HUES48 (cell line): Measurements from ENCODE around the gene DCST2.
A peak's percentile ranks its signal among the peaks of the same experiment; 100 is the strongest.
"Not testable (repeated sequence)": the region's sequence is repeated elsewhere in the genome, so short reads cannot be mapped to it uniquely, and the experiment has no call there.

ENCODE experiments used
- H3K27ac ChIP-seq: one replicate; pipeline ENCODE4 v1.7.0; 2013; ENCODE audit warnings: low read depth, low read length, inconsistent platforms
- H3K27me3 ChIP-seq: 2 replicates; pipeline ENCODE4 v1.6.1; 2013; ENCODE audit warnings: mild to moderate bottlenecking, low read length; ENCODE audit not compliant: control insufficient read depth, insufficient read depth
- H3K36me3 ChIP-seq: 2 replicates; pipeline ENCODE4 v1.6.1; 2013; ENCODE audit warnings: low read length; ENCODE audit not compliant: control insufficient read depth, insufficient read depth
- H3K4me1 ChIP-seq: 2 replicates; pipeline ENCODE4 v1.6.1; 2013; ENCODE audit warnings: mild to moderate bottlenecking, low read length; ENCODE audit not compliant: control insufficient read depth, insufficient read depth
- H3K4me3 ChIP-seq: 2 replicates; pipeline ENCODE4 v1.5.1; 2013; ENCODE audit warnings: mild to moderate bottlenecking, low read depth, low read length
- H3K9ac ChIP-seq: 2 replicates; pipeline ENCODE4 v1.6.1; 2013; ENCODE audit warnings: mild to moderate bottlenecking, low read depth, low read length, moderate library complexity
- H3K9me3 ChIP-seq: 2 replicates; pipeline ENCODE4 v1.6.1; 2013; ENCODE audit warnings: low read length; ENCODE audit not compliant: control insufficient read depth, insufficient read depth

Gene DCST2

GRCh38 chr1:154990276-154990675 lies 43.3 kb downstream of the DCST2 start:
- H3K27me3 ChIP-seq, result no peaks in the 10 kb centered on the region
- H3K4me1 ChIP-seq, result no peaks in the 10 kb centered on the region
- H3K27ac ChIP-seq, result no peak overlapping the region
- no peaks in the 10 kb centered on the region for H3K9me3 ChIP-seq
- peaks cover 56% of the 10 kb centered on the region for H3K36me3 ChIP-seq
- no peak overlapping the region for H3K9ac ChIP-seq
- no peak overlapping the region for H3K4me3 ChIP-seq

GRCh38 chr1:154989195-154989860 lies 44.3 kb downstream of the DCST2 start:
- no peak overlapping the region for H3K27ac ChIP-seq
- no peaks in the 10 kb centered on the region for H3K27me3 ChIP-seq
- H3K4me1 ChIP-seq, result no peaks in the 10 kb centered on the region
- H3K9ac ChIP-seq, result no peak overlapping the region
- no peak overlapping the region for H3K4me3 ChIP-seq
- peaks cover 56% of the 10 kb centered on the region for H3K36me3 ChIP-seq
- no peaks in the 10 kb centered on the region for H3K9me3 ChIP-seq

GRCh38 chr1:154988058-154988954 lies 45.3 kb downstream of the DCST2 start:
- Histone ChIP-seq H3K36me3 (peaks cover 54% of the 10 kb centered on the region), H3K27me3 (no peaks in the 10 kb centered on the region), H3K4me3 (no peak overlapping the region), H3K4me1 (no peaks in the 10 kb centered on the region), H3K9me3 (no peaks in the 10 kb centered on the region), H3K9ac (no peak overlapping the region), H3K27ac (no peak overlapping the region)

GRCh38 chr1:154987326-154987725 lies 46.3 kb downstream of the DCST2 start:
- Histone ChIP-seq H3K4me1 (peaks cover 4% of the 10 kb centered on the region), H3K9ac (no peak overlapping the region), H3K27ac (no peak overlapping the region), H3K9me3 (no peaks in the 10 kb centered on the region), H3K4me3 (no peak overlapping the region), H3K27me3 (no peaks in the 10 kb centered on the region), H3K36me3 (peaks cover 50% of the 10 kb centered on the region)

- not testable (repeated sequence) for H3K9ac ChIP-seq, H3K4me1 ChIP-seq, H3K9me3 ChIP-seq, H3K27me3 ChIP-seq, H3K4me3 ChIP-seq, H3K27ac ChIP-seq
- peaks cover 50% of the 10 kb centered on the region for H3K36me3 ChIP-seq
Measured at GRCh38 chr1:154986736-154987135, 46.8 kb downstream of the DCST2 start.

DNA sequence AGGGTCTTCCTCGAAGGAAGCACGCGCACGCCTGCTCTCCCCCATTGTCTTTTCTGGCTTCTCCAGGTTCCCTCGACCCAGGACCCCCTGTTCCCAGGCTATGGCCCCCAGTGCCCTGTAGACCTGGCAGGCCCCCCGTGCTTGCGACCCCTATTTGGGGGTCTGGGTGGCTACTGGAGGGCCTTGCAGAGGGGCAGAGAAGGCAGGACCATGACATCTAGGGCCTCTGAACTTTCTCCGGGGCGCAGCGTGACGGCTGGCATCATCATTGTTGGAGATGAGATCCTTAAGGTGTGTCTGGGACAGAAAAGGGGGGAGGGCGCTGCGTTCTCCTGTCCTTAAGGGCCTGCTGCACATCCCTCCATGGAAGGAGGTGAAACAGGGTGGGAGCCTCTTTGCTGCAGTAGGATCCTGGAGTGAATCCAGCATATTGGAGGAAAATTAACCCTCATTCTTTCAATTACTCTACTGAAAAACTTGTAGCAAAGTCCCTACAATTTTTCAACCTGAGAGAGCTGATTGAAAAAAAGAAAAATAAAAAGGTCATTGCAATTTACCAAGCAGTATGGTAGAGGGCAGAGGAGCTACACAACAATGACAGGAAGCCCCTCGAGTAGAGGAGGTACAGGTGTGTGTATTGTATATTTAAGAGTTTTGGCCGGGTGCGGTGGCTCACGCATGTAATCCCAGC lies 49.7 kb downstream of the DCST2 start:
- peaks cover 5% of the 10 kb centered on the region for H3K4me1 ChIP-seq
- H3K27me3 ChIP-seq, result no peaks in the 10 kb centered on the region
- H3K27ac ChIP-seq, result peak overlapping the region; percentile 47
- H3K36me3 ChIP-seq, result peaks cover 40% of the 10 kb centered on the region
- H3K9ac ChIP-seq, result peak overlapping the region; percentile 83
- H3K9me3 ChIP-seq, result no peaks in the 10 kb centered on the region
- H3K4me3 ChIP-seq, result peak overlapping the region; percentile 90

- Histone ChIP-seq H3K36me3 (peaks cover 37% of the 10 kb centered on the region), H3K27ac (peak within 1 kb of the TSS; percentile 97), H3K4me3 (peak within 1 kb of the TSS; percentile 90)
Measured at GRCh38 chr1:154982897-154983648, 50.5 kb downstream of the DCST2 start, which contains the start of gene FLAD1. Gene FLAD1 (plus strand): TSS chr1:154983344. CDS start chr1:154983695, 351 bp downstream.

GRCh38 chr1:154982341-154982740 lies 51.2 kb downstream of the DCST2 start:
- Histone ChIP-seq H3K4me3 (peak overlapping the region; percentile 61), H3K27ac (peak overlapping the region; percentile 97), H3K27me3 (no peaks in the 10 kb centered on the region), H3K9ac (peak overlapping the region; percentile 80), H3K4me1 (peaks cover 5% of the 10 kb centered on the region), H3K9me3 (no peaks in the 10 kb centered on the region), H3K36me3 (peaks cover 37% of the 10 kb centered on the region)

More at GRCh38 chr1:154982897-154983648, 50.5 kb downstream of the DCST2 start, which contains the start of gene FLAD1:
- peak within 1 kb of the TSS; percentile 83 for H3K9ac ChIP-seq
- no peaks in the 10 kb centered on the region for H3K9me3 ChIP-seq
- H3K4me1 ChIP-seq, result peaks cover 5% of the 10 kb centered on the region
- no peaks in the 10 kb centered on the region for H3K27me3 ChIP-seq

DNA sequence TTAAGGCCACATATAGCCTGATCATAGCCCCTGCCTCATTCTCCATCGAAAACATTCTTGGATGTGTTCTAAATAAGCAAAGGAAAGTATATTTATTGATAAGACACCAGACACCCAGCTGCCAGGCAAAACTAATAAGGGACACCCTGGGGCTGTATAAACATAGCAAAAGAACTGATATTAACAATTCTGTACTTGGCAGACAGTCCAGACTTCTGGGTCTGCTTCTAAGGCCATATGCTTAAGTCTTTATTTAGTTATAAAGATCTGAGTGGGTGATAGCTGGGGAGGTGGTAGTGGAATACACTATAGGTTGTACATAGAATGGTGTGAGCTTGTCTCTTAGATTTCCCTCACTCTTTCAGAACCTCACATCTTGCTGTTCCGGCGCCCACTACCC lies 55.2 kb downstream of the DCST2 start:
- Histone ChIP-seq H3K27ac (no peak overlapping the region), H3K4me1 (peaks cover 13% of the 10 kb centered on the region), H3K4me3 (no peak overlapping the region), H3K9me3 (no peaks in the 10 kb centered on the region), H3K36me3 (peaks cover 29% of the 10 kb centered on the region), H3K9ac (no peak overlapping the region), H3K27me3 (no peaks in the 10 kb centered on the region)

GRCh38 chr1:154977762-154978161 lies 55.8 kb downstream of the DCST2 start:
- H3K4me1 ChIP-seq, result peaks cover 17% of the 10 kb centered on the region
- H3K9me3 ChIP-seq, H3K27me3 ChIP-seq, H3K9ac ChIP-seq, H3K27ac ChIP-seq, H3K4me3 ChIP-seq: not testable (repeated sequence)
- H3K36me3 ChIP-seq, result peaks cover 29% of the 10 kb centered on the region
